HG02623 (cell line): ENCODE measurements around the gene E2F4.

Source experiments
- ATAC-seq: cut with Tn5 transposase; IDR thresholded peaks from one replicate; pipeline ENCODE4 v1.9.1; 2021; ENCODE audit warnings: moderate library complexity; ENCODE audit not compliant: unreplicated experiment

The E2F4 gene

DNA sequence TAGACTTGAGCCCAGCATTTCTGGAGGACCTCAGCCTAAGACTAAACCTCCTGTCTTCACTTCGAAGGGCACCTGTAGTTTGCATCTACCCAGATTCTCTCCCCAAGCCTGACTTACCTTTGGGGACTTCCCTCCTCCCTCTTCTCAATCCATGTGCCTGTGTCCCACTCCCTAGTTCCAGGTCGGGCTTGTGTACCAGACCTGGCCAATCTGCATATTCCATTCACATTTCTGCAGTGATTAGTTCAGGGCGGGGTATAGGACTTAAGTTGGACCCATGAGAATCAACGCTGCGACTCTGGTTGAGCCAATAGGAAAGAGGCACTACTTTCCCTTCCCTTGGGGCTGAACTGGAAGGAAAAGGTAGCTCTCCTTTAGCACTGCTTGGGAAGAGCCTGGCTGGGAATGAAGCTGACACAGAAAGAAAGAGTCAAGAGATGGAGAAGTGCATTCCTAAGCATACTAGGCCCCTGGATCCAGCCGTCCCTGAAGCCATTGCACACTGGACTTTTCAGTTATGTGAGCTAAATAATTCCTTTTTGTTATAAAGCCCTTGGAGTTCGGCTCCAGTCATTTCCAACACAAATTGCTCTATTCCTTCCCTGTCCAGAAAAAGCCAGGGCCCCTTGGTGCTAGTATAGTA, 34.7 kb upstream of the E2F4 start:
- no peak for ATAC-seq

DNA sequence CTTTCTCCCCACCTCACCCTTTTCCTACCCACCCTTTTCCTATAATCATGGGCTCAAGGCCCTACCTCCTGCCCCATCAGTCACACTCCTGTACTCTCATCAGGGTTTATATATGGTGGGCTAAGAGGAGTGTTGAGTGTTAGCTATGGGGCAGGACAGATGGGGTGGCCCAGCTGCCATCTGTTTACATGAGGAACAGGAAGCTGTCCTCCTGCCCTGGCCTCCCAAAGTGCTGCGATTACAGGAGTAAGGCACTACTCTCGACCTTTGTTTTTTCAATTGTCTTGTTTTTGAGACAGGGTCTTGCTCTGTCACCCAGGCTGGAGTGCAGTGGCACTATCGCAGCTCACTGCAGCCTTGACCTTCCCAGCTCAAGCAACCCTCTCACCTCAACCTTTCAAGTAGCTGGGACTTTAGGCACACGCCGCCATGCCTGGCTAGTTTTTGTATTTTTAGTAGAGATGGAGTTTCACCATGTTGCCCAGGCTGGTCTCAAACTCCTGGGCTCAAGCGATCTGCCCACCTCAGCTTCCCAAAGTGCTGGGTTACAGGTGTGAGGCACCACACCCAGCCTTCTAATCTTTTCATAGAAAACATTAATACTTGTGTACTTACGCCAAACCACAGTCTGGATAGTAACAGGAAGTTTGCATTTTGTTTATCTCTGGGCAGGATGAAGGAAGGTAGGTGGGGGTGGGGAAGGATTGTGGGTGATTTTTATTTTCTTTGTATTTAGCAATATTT, 33.9 kb upstream of the E2F4 start:
- no peak for ATAC-seq

DNA sequence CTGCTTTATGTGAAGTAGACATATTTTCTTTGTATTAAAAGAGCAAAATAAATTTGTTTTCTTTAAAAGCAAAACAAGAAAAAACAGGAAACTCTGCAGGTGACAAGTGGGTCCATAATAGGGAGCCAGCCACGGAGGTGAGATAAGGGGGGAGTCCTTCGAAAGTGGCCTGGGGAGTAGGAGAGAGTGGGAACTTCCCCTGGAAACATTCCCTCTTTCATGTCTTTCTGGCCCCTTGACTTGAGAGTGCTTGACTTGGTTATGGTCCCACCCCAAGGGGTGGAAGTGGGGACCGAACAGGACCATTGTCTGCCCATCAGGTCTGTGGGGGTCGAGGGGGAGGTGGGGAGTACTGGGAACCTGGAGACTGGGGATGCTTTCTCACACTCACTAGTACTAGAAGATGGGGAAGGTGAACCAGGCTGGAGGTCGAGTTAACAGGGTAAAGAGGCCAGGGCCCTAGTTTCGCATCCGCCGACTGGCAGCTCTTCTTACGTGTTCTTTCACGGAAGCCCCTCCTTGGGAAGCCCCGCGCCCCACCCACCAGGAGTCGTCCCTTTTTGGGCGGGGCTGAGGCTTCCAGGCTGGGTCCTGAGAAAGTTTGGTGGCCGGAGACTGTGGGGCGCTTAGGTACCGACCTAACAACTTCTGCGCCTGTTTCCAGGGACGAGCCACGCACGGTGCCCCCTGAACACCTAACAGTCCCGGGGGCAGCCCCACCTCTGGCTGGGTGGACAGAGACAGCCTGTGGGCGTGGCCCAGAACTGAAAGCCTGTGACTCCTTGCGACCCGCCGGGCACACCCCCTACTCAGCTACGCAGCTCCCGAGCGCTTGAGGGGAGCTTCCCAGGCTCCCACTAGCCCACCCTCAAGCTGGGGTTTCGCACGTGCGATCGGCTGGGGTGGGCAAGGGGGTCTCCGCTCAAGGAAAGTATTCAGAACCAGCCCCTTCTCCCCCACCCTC, 33.0 kb upstream of the E2F4 start:
- peak; percentile 33 for ATAC-seq

DNA sequence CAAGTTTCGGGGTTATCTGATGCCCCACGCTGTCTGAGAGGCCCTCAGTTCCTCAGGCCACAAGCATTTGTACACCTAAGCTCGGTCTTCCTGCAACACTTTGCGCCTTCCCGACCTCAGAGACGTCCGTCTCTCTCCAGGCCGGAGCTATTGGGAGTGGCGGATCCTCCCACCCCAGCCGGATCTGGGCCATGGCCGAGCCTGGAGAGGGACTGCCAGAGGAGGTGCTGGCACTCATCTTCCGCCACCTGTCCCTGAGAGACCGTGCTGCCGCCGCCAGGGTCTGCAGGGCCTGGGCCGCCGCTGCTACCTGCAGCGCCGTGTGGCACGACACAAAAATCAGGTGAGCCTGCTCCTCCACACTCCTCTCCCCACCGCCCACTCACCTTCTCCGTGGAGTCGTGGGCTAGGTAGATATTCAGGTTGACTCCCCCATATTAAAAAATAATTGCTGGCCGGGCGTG, 30.3 kb upstream of the E2F4 start:
- no peak for ATAC-seq

- no peak for ATAC-seq
These were observed 29.3 kb upstream of the E2F4 start for GRCh38 chr16:67162506-67163163.

DNA sequence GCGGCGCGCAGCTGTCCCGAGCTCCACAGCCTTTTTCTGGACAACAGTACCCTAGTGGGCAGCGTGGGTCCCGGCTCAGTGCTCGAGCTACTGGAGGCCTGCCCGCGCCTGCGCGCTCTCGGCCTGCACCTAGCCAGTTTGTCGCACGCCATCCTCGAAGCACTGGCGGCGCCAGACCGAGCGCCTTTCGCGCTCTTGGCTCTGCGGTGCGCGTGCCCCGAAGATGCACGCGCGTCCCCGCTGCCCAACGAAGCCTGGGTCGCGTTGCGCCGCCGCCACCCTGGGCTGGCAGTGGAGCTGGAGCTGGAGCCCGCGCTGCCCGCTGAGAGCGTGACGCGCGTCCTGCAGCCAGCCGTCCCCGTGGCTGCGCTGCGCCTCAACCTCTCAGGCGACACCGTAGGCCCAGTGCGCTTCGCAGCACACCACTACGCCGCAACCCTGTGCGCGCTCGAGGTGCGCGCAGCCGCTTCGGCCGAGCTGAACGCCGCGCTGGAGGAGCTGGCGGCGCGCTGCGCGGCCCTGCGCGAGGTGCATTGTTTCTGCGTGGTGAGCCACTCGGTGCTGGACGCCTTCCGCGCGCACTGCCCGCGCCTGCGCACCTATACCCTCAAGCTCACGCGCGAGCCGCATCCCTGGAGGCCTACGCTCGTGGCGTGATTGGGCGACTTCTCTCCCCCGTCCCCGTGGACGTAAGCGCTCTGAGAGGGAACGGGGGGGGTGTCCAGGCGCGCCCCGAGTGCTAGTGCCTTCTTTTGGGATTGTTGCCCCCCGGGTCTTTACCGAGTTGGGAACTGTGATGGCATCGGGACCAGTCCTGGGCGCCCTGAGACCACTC, 28.6 kb upstream of the E2F4 start:
- no peak for ATAC-seq

GRCh38 chr16:67163999-67164558, 27.9 kb upstream of the E2F4 start:
- ATAC-seq: no peak

- no peak for ATAC-seq
These were observed 27.3 kb upstream of the E2F4 start, which contains the start of gene HSF4 for GRCh38 chr16:67164599-67165061. Gene HSF4, plus strand, starts transcription at chr16:67164745. Its CDS starts 67 bp downstream, at chr16:67164812.

- no peak for ATAC-seq
These were observed 26.6 kb upstream of the E2F4 start for GRCh38 chr16:67165121-67166078.

GRCh38 chr16:67166110-67166547, 25.8 kb upstream of the E2F4 start:
- ATAC-seq: no peak

GRCh38 chr16:67166598-67167168, 25.3 kb upstream of the E2F4 start:
- ATAC-seq: no peak

DNA sequence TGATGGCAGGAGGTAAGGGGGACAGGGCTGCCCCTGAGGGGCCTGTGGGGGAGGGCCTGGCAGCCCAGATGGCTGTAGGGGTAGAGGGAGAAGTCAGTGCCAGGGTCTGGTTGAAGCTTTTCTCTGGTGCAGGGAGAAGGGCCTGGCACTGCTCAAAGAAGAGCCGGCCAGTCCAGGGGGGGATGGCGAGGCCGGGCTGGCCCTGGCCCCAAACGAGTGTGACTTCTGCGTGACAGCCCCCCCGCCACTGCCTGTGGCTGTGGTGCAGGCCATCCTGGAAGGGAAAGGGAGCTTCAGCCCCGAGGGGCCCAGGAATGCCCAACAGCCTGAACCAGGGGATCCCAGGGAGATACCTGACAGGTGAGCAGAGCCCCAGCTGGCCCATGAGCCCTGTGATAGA, 24.4 kb upstream of the E2F4 start:
- no peak for ATAC-seq

GRCh38 chr16:67169011-67169451, 22.9 kb upstream of the E2F4 start:
- no peak for ATAC-seq

- ATAC-seq: no peak
These were observed 22.2 kb upstream of the E2F4 start for GRCh38 chr16:67169642-67170167.

DNA sequence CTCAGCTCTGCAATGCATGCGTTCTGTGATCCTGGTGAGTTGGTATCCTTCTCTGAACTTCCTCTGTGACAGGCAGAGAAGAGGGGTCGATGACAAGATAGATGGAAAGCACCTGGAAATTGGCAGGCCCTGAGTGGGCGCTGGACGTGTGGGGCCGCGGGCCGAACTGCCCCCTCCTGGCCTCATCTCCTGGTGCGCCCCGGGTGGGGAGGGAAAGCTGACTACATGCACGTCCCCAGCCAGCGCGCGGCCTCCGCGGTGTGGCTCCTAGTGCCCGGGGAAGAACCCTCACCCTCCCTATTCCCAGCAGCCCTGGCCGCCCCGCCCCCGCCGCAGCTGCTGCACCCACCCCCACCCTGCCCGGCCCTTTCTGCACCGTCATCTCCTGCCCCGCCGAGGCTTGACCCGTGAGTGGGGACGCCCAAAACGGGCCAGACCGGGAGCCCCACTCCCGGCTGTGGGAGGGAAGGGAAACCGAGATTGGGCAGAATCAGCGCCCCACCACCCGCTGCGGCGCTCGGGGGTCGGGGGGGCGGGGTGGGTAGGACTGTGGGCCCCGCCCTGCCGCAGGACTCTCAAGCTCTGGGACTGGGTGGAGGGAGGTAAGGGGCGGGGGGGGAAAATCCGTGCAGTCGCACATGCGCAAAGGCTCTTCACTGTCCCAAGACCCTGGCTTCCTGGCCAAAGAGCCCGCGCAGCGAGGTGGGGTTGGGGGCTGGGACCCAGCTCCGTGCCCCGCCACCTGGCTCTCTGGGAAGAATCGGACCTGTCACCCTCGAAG, 21.6 kb upstream of the E2F4 start, which contains the start of gene NOL3:
Gene NOL3 (plus strand): TSS at position 371 of the 781 bp plus-strand sequence.
- ATAC-seq: peak; percentile 38

GRCh38 chr16:67170949-67171649, 20.9 kb upstream of the E2F4 start:
- no peak for ATAC-seq
